Activated CD8-positive, alpha-beta memory T cell treated with anti-CD3 and anti-CD28 coated beads, Interleukin-2, amount 50 U/mL, for 1 hour (primary cell): Measurements from ENCODE around the gene ZNF606.
A peak's percentile ranks its signal among the peaks of the same experiment; 100 is the strongest.

Source experiments
- DNase-seq: peaks from one replicate; pipeline ENCODE4 v3.0.0-alpha.2; 2020; ENCODE audit errors: extremely low read depth

The ZNF606 gene

GRCh38 chr19:58002384-58003173, at the start of gene ZNF606:
TSS of gene ZNF606 (minus strand) at chr19:58002820. CDS start at chr19:58001319, 1,501 bp downstream.
- peak; percentile 43 for DNase-seq

- no peak for DNase-seq
These were observed 49.6 kb upstream of the ZNF606 start for GRCh38 chr19:58052256-58052655.

GRCh38 chr19:58047672-58048071, 45.1 kb upstream of the ZNF606 start:
- DNase-seq = no peak

GRCh38 chr19:58046856-58047255, 44.2 kb upstream of the ZNF606 start:
- no peak for DNase-seq

DNA sequence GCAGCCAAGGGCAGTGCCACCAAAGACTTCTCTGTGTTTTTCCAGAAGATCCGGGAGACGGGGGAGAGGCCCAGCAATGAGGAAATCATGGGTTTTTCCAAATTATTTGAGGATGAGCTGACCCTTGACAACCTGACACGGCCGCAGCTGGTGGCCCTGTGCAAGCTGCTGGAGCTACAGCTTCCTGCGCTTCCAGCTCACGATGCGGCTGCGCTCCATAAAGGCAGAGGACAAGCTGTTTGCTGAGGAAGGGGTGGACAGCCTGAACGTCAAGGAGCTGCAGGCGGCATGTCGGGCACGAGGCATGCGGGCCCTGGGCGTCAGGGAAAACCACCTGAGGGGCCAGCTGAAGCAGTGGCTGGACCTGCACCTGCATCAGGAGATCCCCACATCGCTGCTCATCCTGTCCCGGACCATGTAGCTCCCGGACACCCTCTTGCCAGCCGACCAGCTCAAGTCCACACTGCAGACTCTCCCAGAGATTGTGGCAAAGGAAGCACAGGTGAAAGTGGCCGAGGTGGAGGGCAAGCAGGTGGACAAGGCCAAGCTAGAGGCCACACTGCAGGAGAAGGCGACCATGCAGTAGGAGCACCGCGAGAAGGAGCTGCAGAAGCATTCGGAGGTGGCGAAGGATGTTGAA, 42.9 kb upstream of the ZNF606 start:
- no peak for DNase-seq

- no peak for DNase-seq
These were observed 42.3 kb upstream of the ZNF606 start for GRCh38 chr19:58044886-58045285.

- no peak for DNase-seq
These were observed 41.8 kb upstream of the ZNF606 start for GRCh38 chr19:58044391-58044790.

GRCh38 chr19:58042495-58043340, 40.1 kb upstream of the ZNF606 start:
- no peak for DNase-seq

DNA sequence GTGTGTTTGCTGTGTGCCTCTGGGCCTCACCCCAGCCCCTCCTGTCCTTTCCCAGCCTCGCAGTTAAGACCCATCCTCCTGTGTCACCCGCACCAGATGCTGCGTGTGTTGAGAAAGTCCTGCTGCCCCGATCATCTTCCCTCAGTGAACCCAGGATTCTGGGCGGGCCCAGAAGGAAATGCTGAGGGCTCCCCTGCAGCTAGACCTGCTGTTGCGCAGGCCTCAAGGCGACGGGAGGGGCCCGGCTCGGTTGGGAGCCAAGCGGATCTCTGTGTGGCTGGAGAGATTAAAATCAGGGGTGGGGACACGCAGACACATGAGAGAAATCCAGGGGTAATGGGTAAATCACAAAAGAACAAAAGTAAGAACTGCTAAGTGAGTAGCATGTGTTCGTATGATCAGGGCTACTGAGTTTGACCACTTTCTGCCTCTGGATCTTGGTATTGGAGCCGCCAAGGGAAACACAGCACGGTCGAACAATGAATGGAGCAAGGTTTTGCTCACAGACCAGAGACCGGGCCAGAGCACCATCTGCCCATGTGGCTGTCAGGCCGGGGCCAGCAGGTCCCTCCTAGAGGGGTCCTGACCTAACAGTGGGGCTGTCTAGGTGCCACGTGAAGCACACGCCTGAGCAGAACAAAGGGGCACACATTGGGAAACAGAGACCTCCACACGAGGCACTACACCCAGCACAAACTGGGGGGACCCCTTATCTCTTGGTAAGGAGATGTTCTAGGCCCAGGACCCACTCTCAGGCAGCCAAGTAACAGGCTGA, 38.3 kb upstream of the ZNF606 start:
- no peak for DNase-seq

DNA sequence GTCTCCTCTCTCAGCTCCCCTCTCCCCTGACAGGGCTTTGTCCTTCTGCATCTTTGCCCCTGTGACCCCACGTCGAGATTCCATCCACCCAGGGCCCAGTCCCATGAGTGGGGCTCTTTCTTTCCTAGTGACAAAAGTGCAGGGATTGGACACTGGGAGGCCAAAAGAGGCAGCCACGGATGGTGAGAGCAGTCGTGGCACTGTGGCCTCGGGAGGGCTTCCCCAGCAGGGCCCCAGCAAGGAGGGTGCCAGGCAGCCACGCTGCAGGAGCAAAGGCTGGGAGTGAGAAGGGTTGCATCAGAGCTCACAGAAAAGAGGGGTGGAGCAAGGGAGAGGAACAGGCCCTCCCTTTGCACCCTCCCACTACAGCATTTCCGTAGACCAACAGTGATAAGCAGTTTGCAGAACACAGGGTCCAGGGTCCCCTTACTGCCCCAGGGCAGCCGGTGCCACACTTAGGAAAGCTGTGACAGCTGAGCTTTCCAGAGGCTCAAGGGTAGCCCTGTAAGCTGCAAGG, 36.1 kb upstream of the ZNF606 start:
- no peak for DNase-seq

GRCh38 chr19:58037927-58038687, 35.5 kb upstream of the ZNF606 start:
- DNase-seq = no peak

GRCh38 chr19:58035863-58036262, 33.2 kb upstream of the ZNF606 start:
- DNase-seq = no peak

GRCh38 chr19:58034477-58034793, 31.8 kb upstream of the ZNF606 start:
- DNase-seq = no peak

DNA sequence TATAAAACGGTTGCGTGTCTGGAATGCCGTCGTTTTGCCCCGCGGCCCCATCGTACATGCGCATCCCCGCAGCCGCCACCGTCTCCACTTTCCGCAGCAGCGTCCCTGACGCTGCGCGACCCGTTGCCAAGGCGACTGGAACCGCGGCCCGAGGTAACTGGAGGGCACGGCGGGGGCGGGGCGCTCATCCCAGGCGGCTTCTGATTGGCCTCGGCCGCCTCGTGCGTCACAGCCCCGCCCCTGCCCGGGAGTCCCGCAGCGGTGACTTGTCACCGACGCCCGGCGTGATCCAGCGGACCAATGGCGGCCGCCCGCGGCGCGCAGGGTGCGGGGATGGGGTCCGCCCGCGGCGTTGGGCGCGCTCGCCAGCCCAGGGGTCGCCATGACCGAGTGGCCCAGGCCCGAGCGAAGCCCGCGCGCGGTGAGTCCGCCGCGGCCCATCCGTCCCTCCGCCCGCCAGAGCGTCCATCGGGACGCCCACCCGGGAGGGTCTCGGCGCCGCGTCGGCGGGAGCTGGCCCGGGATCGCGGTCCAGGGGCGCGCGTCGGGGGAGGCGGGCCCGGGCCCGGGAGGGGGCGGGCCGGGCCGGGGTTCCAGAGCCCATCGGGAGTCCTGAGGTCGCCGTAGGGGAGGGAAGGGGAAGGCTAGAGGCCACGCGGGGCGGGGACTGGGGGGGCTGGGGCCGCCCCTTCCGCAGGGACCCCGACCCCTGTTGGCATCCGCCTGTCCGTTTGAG, 31.3 kb upstream of the ZNF606 start, which contains the start of gene ZSCAN1:
Gene ZSCAN1, plus strand, starts transcription at position 285 of the 736 bp plus-strand sequence. CDS start 3,812 bp downstream, outside the sequence.
- DNase-seq = no peak

- DNase-seq = no peak
These were observed 22.0 kb upstream of the ZNF606 start for GRCh38 chr19:58024661-58025060.

DNA sequence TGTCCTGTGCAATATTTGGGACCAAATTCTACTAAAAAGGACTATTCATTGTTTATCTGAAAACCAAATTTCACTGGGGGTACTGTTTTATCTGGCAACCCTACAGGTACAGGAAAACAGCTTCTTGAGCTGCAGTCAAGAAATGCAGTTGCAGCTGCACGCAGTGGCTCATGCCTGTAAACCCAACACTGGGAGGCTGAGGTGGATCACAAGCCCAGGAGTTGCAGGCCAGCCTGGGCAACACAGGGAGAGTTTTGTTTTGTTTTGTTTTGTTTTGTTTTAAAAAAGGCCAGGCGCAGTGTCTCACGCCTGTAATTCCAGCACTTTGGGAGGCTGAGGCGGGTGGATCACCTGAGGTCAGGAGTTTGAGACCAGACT, 19.7 kb upstream of the ZNF606 start:
- DNase-seq = no peak

GRCh38 chr19:58021541-58022282, 19.1 kb upstream of the ZNF606 start:
- DNase-seq = no peak

DNA sequence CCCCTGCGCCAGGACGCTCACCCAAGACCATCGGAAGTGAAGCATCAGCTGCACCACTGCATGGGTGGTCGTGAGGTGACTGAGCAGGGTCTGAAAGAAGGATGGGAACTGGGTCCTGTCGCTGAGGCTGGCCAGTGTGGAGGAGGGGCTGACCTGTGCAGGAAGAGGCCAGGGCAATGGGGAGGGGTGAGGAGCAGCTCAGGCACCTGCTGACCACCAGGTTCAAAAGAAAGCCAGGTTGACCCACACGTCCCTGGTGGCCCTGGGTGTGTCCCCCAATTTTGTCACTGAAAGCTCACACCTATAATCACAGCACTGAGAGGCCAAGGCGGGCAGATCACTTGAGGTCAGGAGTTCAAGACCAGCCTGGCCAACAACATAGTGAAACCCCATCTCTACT, 17.5 kb upstream of the ZNF606 start:
- DNase-seq = no peak

DNA sequence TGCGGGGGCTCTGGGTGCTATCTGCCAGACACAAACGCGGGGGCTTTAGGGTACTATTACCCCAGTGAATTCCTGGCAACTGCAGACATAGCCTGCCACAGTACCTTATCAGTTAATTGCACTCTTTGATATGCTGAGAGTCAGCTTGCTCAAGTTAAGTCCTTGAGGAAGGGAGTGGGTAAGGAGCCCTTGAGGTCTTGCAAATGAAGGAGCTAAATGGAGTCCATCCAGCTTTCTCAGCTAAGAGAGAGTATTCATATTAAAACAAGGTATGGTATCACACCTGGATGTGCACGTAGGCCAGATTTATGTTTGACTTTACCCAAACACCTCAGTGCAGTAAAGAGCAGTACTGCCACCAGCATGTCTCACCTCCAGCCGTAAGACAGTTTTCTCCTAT, 11.5 kb upstream of the ZNF606 start:
- DNase-seq = no peak
